ENCODE measurements around the gene COG7. TPM values are rescaled to one million over a fixed set of nuclear protein-coding genes. Genes with fewer than 3 reads are reported as not detected.

Gene COG7
- total and polyA plus RNA-seq, 5 donors from 2014 or later, result 9.2 to 18.7 (median 11.5) TPM

DNA sequence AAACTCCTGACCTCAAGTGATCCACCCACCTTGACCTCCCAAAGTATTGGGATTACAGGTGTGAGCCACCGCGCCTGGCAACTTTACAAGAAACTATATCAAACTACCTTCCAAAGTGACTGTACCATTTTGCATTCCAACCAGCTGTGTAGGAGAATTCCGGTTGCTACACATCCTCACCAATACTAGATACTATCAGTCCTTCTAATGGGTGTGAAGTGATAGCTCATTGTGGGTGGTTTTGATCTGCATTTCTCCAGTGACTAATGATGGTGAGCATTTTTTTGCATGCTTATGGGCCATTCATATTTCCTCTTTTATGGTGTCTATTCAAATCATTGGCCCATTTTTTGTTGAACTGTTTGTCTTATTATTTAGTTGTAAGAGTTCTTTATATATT, 113.2 kb downstream of the COG7 start:
- Mint-ChIP-seq H3K4me3 (no peak overlapping the region), H3K9me3 (no peaks in the 10 kb centered on the region), H3K27me3 (peaks cover 14% of the 10 kb centered on the region), H3K36me3 (no peaks in the 10 kb centered on the region), H3K27ac (peak overlapping the region in 1 of 3 donors; percentile 64), H3K4me1 (peaks cover 4 to 8% (median 5%) of the 10 kb centered on the region in 4 donors)
- DNase-seq (no peak), ATAC-seq (ENCODE audit: low read depth in 2 of 2) (no peak)
- Histone ChIP-seq H3K27me3 (ENCODE audit: control insufficient read depth, insufficient read depth, low read length) (no peaks in the 10 kb centered on the region), H3K36me3 (ENCODE audit: control insufficient read depth, insufficient read depth, low read length) (no peaks in the 10 kb centered on the region), H3K4me3 (ENCODE audit: low read depth, low read length) (no peak overlapping the region), H3K9me3 (ENCODE audit: control insufficient read depth in 2 of 2, low read length in 2 of 2) (no peaks in the 10 kb centered on the region), H3K27ac (ENCODE audit: insufficient read depth, low read length, poor library complexity, severe bottlenecking) (no peak overlapping the region), H3K4me1 (ENCODE audit: control insufficient read depth, insufficient read depth, low read length, poor library complexity, severe bottlenecking) (no peaks in the 10 kb centered on the region)

Other genes with a start within 250 kb of the COG7 start
- gene SCNN1B, start 150.9 kb downstream of the COG7 start, total RNA-seq, result not detected
- not detected for gene SCNN1B, start 150.9 kb downstream of the COG7 start, polyA plus RNA-seq
- gene GGA2, start 57.3 kb upstream of the COG7 start, total RNA-seq, result 109 TPM
- 10 to 100 TPM; 46.5 to 52.8 (median 49.4) TPM for gene GGA2, start 57.3 kb upstream of the COG7 start, polyA plus RNA-seq
- 10.2 TPM for gene EARS2, start 104.2 kb upstream of the COG7 start, total RNA-seq
- 10 to 100 TPM in 3 of 4 donors, 1 to 10 TPM in 1; 9.5 to 13.5 (median 12.0) TPM for gene EARS2, start 104.2 kb upstream of the COG7 start, polyA plus RNA-seq
- 38.8 TPM for gene UBFD1, start 104.5 kb upstream of the COG7 start, total RNA-seq
- 10 to 100 TPM; 13.0 to 17.5 (median 14.7) TPM for gene UBFD1, start 104.5 kb upstream of the COG7 start, polyA plus RNA-seq
- 27.8 TPM for gene NDUFAB1, start 143.1 kb upstream of the COG7 start, total RNA-seq
- 100 to 1,000 TPM; 212 to 233 (median 222) TPM for gene NDUFAB1, start 143.1 kb upstream of the COG7 start, polyA plus RNA-seq
- 8.1 TPM for gene PALB2, start 188.1 kb upstream of the COG7 start, total RNA-seq
- 1 to 10 TPM; 4.5 to 6.7 (median 5.8) TPM for gene PALB2, start 188.1 kb upstream of the COG7 start, polyA plus RNA-seq
- 63.4 TPM for gene DCTN5, start 188.3 kb upstream of the COG7 start, total RNA-seq
- 10 to 100 TPM; 59.7 to 91.8 (median 73.7) TPM for gene DCTN5, start 188.3 kb upstream of the COG7 start, polyA plus RNA-seq
- gene PLK1, start 225.7 kb upstream of the COG7 start, total RNA-seq, result 1.6 TPM
- 1 to 10 TPM; 1.4 to 4.2 (median 2.8) TPM for gene PLK1, start 225.7 kb upstream of the COG7 start, polyA plus RNA-seq